ENCODE measurements around the gene PBX1.

PBX1 gene

DNA sequence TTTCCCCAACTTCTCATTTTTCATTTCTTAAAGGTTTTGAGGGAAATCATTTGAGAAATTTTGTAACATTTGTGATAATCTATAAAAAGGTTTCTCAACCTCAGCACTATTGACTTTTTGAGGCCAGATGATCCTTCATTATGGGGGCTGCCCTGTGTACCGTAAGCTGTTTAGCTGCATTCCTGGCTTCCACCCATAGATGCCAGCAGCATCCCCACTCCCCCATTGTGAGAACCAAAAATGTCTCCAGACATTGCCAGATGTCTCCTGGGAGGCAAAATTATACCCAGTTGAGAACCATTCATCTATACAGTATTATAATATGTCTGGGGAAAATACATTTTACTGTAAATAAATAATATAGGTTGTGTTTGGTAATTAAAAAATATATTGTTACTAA is 146.0 kb downstream of the PBX1 start:
- DNase-seq = peak; percentile 48

DNA sequence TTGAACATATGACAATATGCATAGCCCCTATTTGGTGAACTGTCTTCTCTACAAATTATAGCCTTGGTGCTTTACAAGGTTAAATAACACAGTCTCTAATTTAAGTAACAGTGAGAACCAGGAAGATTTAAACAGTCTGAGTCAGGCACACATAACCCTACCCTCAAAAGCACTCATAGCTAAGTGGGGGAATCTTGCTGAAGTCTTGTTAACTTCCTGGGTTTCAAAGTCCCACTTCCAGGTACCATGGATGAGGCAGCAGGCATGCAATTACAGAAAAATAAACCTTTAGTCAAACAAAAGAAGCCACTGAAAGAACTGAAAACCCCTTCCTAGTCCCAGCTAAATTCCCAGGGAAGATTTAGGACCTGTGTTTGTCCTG is 147.6 kb downstream of the PBX1 start:
- DNase-seq = no peak

DNA sequence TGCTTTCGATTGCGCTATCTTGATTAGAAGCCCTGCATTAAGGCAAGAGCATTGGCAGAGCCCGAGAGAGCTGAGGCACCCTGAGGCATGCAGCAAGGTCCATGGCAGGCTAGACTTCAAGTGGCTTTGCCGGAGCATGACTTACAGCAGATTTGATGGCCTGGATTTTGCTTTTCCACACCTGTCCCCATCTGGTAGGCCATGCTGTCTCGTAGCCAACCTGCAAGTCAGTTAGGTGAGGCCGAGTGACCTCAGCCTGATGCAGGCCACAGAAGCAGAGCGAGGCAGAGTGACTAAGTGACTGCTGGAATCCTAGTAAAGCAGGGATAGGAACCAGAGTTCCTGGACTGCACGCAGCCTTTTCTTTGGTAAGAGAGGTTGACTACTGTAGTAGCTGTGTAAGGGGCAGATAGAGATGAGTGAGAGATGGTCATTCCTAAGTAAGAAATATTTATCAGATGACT is 148.9 kb downstream of the PBX1 start:
- no peak for DNase-seq

DNA sequence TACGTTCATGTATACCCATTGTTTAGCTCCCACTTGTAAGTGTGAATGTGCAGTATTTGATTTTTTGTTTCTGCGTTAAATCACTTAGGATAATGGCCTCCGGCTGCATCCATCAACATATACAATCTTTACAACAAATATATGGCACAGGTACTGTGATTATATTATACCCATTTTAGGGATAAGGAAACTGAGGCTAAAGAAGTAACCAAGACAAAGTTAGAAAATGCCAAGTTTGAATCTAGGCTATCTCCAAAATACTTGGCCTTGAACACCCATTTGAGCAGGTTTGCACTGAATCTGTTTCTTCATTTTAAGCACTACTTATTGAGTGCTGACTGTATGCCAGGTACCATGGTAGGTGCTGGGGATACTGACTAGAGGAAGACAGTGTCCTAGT is 149.6 kb downstream of the PBX1 start:
- DNase-seq = no peak

DNA sequence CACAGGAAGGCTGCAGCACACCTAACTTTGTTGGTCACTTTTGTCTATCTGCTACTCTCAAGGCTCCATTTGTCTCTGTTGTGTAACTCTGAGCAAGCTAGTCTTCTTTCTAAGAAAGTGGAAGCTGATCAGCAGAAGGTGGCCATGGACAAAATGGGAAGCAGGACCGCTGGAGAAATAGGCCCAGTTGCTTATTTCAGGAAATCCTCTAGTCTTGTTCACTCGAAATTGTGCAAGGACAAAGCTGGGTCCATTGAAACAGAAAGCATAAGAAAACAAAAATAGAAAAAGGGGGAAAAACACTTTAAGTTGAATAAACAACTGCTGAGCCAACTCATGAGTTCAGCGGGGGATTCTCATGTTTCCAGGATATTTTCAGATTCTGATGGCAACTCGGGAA is 150.1 kb downstream of the PBX1 start:
- no peak for DNase-seq

DNA sequence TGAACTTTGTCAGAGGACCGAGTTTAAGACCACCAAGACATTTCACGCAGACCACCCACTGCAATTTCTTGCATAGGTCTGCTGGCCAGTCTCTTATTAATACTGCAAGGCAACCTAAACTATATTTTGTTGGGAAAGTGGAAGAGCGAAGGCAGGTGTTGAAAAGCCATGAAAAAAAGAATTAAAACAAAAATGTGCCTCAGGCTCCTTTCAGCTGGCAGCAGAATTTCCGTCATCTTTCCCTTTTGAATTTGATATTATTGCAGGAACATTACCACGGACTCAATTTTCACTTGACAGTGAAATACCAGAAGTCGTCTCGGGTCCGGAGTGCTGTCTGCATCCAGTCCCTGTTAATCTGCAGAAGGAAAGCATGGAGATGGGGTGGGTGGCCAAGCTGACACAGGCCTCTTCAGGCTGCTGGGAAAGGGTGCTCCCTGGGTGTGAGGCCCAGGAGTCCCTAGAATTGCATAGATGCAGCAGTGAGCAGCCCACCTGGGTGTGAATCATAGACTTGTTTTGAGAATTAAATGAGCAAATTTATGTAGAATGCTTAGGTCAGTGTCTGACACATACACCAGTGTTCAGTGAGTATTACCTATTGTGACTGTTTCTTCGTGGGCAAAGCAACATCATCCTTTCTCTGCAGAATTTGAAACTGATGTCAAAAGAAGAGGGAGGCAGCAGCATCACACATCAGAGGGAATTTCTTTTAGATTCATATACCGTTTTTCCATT is 150.7 kb downstream of the PBX1 start:
- no peak for DNase-seq

DNA sequence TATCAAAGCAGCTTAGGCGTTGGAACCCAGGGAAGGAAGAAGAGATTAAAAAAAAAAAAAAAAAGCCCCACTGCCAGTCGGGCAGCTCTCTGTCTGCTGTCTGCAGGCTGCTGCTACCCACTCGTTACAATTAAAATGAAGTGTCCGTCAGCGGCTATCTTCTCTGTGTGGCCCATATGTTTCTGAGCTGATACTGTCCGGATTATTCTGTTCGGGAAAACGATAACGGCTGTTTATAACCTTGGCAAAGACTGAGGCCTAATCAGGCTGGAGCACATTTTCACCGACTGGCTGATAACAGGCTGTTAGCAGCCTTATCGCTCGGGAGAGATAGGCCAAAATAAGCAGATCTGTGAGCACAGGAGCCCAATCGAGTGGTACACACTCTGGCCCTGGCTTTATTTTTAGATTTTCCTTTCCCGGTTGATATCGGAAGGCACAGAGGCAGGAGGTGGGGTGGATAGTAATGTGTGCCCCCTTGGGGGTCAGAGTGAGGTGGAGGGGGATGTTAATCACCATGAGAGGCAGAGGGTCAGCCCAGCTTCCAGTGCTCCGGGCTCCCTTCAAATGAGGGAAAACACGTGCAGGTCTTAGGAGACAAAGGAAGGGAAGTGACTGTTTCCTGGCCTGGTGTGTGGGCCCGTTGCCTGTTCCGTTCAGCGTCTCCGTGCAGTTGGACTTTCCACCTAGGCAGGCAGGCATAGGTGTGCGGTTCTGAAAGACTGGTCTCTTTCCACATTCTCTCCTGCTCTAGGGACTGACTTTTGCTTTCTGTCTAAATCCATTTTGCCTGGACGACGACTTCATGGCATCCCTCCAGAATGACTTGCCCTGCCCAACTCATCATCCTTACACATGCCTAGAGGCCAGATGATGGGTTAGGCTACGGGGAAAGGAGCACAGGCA is 153.4 kb downstream of the PBX1 start:
- no peak for DNase-seq

DNA sequence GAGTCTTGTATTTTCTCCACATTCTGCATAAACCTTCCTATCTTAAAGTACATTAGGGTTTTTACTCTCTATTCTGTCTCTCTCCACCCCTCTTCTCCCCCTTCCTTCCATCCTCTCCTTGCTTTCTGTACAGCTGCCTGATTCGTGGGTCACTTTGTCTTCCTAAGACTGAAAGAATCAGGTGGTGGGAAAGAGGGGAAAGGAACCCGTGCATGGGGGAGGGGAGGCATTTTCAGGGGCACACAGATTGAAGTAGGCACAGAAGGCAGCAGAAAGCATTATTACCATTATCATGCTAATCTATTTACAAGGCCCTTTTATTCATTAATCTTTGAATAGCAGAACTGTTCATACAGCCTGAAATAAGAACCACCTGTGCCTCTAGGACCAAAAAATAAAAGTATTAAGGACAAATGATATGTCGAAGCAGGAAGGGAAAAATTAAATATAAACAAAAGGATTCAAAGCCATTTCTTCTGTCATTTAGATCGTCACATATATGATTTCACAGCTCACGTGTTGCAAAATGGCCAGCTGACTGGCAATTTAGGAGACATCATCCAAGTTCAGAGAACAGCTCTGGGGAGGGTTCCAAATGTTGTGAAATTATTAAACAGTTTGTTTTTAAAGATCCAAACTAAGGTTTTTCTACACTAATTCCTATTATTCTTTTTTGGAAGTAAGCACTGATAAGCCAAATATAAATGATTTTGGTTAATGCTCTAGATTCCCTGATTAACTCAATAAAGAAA is 154.6 kb downstream of the PBX1 start:
- no peak for DNase-seq

DNA sequence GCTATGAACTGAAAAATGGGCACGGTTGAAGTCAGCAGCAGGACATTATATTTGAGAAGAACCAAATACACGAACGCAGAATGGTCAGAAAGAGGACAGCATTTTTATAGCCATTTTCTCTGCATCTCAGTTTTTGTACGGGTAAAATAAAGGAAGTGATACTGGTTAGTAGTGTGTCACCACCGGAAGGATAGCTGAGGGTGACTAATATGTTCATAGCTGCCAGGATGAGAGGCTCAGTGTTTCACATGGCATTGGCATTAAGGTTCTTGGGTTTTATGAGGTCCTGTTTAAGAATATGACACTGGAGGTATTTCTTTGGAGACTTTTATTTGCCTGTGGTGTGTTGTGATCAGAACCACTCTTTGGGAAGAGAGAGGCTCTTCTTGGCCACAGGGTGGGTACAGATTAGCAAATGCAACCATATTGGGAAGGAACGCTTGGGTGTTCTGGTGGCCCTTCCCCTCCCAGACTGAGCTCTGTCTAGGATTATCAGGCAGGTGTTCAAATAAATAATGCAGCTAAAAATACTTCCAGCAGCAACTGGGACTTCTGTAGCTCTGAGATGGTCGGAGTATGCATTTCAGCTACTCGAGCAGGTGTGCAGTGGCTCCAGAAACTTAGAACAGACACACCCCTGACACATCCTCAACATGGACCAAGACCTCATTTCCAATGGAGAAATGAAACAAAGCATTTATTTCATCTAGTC is 158.2 kb downstream of the PBX1 start:
- DNase-seq = no peak

DNA sequence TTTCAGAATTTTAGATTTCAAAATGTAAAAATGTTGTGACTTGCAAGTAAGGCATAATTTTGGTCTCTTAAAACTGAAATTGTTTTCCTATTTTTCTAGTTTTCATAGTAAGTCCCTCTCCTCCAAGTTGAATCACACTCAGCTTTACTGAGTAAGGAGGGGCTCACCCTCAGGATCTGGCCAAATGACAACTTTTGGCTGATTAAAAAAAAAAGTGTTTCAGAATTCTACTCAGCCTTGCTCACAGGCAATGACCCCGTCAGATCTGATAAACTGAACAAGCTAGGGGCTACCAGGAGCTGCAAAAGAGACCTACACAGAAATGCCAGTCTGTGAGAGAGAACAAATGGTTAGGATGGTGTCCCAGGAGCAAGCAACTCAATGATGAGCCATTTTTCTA is 159.8 kb downstream of the PBX1 start:
- no peak for DNase-seq

DNA sequence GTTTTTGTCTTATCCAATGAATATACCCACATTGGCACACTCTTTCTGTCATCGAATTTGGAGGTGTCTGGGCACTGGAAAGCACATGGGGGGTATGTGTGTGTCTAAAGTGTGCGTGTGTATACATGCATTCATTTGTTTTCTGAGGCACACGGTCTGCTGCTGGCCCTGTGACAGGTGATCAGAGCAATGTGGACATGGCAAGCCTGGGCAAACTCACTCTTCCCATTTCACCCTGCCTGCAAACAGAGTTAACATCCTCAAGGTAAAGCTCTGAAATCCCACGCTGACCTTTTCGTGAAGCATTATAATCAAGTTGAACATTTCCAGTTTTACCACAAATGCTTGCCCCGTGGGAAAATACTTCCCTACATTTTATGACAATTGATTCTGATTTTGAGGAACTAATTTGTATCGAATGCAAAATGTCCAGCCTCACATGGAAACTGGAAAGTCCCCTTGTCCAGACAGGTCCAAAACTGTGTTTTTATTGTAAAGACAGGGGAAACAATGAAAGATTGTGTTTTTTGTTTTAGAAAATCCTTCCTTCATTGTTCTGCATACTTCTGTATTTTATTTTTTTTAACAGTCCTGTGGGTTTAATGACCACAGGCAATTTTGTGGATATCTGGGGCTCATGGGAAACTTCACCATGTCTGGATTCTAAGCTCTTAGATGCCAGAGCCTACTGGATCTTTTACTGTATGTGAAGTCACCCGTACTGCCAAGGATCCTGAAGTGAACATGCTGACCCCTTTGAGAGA is 160.9 kb downstream of the PBX1 start:
- no peak for DNase-seq

DNA sequence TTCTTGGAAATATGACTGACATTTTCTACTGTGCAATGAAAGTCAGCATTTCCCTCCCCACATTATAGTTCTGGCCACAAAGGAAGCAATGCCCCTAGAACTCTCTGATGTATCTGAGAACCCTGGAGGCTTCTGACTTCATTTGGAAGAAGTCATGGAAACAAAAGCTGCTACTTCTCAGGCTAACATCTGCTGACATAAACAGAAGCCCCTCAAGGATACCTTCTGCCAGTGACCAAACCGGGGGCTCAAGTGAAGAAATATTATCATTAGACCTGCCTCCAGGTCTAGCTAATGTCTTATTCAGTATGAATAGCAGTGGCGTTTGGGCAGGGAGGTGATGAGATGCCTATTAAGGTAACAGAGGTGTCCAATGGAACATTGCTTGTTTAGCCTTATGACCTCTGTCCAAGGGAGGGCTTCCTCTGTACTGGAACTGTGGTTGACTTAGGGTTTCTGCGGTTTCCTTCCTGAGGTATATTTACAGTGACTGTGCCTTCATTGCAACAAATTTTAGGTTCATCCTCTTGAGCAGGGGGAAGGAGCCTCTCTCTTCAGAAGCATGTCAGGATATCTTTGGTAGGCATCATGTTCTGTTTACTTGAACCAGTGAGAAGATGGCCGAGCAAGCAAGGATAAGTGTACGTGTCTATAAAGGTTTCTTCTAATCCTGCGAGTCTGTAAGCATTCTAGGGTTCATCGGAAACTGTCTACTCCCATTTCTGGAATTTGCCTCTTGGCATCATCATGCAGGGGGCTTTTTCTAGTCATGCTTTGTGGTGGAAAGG is 161.7 kb downstream of the PBX1 start:
- no peak for DNase-seq

DNA sequence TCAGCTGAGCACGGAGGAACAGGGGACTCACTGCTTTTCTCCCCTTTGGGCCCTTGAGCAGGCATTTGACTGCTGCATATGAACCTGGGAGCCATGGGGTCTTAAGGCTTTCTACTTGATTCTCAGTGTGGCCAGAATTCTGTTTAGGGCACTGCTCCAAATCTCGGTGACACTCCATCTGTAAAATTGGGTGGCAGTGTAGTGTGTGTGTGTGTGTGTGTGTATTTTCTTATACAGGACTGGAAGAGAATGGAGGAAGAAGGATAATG is 162.2 kb downstream of the PBX1 start:
- DNase-seq = no peak

DNA sequence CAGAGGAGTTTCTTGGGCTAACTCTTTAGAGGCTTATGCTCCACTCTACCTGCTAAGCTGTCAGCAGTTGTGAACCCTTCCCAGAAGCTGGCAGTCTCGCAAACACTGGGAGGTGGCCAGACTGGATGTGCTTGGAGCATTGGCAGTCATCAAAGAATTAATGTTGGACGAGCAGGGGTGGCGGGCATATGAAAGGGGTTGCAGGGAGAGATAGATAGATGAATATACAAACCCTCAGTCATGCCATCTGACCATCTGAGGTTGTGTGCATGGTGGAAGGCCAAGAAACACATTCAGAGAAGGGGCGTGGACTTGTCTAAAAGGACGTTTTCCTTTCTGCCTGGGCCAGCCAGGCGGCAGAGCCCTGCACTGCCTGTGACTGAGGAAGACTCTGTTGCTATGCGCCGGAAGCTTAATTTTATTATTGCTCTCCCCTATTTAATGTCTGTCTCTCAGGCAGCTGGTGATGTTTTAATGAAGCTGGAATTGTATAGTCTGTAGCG is 164.4 kb downstream of the PBX1 start:
- no peak for DNase-seq

DNA sequence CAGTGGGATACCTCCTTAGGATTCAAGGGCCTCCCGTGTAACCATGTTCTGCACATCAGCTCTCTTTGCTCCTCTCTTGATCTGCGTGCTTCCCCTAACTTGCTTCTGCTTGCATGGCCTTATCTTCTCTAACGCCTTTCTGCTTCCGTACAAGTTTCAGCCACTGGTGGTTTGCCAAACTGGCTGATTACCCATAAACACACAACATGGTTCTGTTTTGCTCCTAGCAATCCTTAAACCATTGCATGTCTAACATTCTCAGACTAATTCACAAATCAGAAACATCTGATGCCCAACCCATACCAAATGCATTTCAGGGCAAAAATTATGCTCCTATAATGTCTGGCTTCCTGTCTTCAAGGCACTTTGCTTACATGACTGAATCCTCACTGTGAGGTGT is 166.4 kb downstream of the PBX1 start:
- no peak for DNase-seq

DNA sequence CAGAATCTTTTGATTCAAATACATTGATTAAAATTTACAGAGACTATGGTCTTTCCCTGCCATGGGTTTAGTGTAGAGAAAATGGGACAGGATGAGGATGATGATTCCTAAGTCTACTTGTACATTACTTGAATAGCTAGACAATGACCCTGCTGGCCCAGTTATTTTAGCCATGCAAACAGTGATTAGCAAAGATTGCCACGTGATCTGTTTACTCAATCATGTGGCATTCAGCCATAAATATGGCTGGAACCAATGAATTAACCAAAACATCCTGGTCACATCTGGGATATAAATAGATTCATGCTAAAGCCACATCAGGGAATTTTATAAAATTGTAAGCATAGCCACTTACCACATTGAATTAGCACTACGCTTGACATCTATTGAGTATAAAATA is 167.3 kb downstream of the PBX1 start:
- no peak for DNase-seq

DNA sequence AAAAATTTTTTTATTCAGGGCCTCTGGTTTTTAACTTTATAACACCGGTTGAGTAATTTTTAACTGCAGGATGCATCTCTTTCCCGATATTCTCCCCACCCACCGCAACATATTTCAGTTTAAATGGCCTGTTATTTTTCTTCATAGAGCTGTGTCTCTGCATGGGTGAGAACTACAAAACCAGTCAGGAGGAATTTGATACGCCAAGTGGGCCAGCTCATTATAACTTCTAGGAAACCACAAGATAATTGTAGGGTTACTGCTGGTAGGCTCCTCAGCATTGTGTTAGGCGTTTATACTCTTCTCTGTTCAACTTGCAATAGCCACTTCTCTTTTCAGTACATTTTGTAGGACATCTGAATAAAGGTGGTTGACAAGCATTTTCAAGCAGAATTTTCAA is 169.7 kb downstream of the PBX1 start:
- DNase-seq = no peak

DNA sequence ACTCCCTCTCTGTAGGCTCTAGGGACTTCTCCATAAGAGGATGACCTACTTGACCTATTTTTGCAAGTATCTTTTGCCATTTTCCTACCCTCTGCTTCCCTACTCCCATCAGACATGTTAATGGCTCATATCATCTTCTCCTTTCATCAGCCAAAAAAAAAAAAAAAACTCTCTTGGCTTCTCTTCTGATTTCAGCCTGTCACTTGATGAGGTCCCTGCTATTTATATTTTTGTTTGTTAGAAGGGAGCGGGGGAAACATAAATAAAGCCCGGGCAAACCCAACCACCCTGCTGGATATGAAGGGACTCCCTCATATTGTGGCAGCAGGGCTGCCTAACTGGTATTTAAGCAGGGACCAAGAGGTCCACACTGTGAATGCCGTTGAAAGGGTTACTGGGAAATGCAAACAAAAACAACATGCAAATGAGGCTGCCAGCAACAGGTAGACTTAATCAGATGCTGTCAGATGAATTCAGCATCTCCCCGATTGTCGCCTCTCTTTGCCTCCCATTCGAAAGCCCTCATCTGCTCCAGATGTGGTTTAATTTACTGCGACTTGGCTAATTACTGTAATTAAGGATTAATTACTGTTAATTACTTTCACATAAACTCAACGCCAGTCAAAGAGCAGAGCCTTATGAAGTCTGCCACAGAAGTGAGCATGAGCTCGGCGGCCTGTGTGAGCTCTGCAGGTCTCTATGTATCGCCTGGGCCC is 172.3 kb downstream of the PBX1 start:
- no peak for DNase-seq

DNA sequence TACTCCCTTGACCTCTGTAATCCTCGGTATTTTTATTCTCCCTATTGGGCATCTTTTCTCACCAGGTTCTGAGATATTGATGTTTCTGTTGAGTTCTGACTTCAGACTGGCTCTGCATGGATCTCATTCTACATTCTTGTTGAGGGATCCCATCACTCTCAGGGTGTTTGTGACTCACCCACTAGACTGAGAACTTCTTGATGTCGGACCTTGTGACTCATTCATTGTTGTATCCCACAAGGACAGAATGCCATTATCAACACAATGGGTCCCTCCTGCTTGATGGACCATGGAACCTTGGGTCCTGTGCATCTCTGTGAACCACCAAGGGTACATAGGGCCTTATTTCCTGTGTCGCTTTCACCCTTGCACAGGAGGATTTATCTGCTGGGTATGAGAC is 174.1 kb downstream of the PBX1 start:
- DNase-seq = no peak

DNA sequence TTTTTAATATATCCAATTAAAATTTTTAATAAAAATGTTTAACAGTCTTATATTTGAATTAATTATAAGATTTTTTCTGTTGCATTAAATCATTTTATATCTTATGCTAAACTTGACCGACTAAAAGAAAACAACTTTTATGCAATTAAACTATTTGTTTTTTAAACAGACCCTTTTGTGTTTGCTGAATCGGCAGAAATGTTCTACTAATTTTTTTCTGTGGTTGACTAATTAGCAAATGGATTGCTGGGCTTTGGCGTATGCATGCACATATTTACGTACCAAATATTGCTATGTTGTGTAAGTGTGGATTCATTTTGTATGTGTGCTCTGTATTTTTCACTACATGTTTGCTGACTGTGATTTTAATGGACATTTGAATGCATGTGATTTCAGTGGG is 174.8 kb downstream of the PBX1 start:
- DNase-seq = no peak

Measured in NCI-H2171 (cell line).